ENCODE data around the gene ELANE.

The ELANE gene

GRCh38 chr19:807627-808422 is 44.3 kb upstream of the ELANE start:
- Histone ChIP-seq H3K9ac (ENCODE audit: low read depth in 1 of 2, low read length in 2 of 2) (no peak overlapping the region), H3K4me1 (ENCODE audit: control insufficient read depth in 2 of 2, insufficient read depth in 2 of 2, low read length in 2 of 2) (peaks cover 0 to 2% of the 10 kb centered on the region in 2 donors), H3K9me3 (ENCODE audit: control insufficient read depth in 2 of 2, low read length in 2 of 2) (no peaks in the 10 kb centered on the region), H3K36me3 (ENCODE audit: control insufficient read depth in 2 of 2, insufficient read depth in 2 of 2, low read length in 2 of 2) (peaks cover 73 to 84% of the 10 kb centered on the region in 2 donors), H3K27ac (ENCODE audit: low read depth in 2 of 2, low read length in 2 of 2) (no peak overlapping the region), H3K27me3 (ENCODE audit: control insufficient read depth in 2 of 2, insufficient read depth in 2 of 2, low read length in 2 of 2) (no peaks in the 10 kb centered on the region), H3K4me3 (ENCODE audit: low read length in 2 of 2) (no peak overlapping the region)

- H3K27me3 ChIP-seq (ENCODE audit: control insufficient read depth in 2 of 2, insufficient read depth in 2 of 2, low read length in 2 of 2), result no peaks in the 10 kb centered on the region
- H3K4me1 ChIP-seq (ENCODE audit: control insufficient read depth in 2 of 2, insufficient read depth in 2 of 2, low read length in 2 of 2), result no peaks in the 10 kb centered on the region
- H3K4me3 ChIP-seq (ENCODE audit: low read length in 2 of 2), result no peak overlapping the region
- H3K27ac ChIP-seq (ENCODE audit: low read depth in 2 of 2, low read length in 2 of 2), result no peak overlapping the region
- H3K9ac ChIP-seq (ENCODE audit: low read depth in 1 of 2, low read length in 2 of 2), result no peak overlapping the region
- H3K9me3 ChIP-seq (ENCODE audit: control insufficient read depth in 2 of 2, low read length in 2 of 2), result no peaks in the 10 kb centered on the region
- peaks cover 72 to 79% of the 10 kb centered on the region in 2 donors for H3K36me3 ChIP-seq (ENCODE audit: control insufficient read depth in 2 of 2, insufficient read depth in 2 of 2, low read length in 2 of 2)
These were observed 43.7 kb upstream of the ELANE start for GRCh38 chr19:808423-808775.

- H3K27me3 ChIP-seq (ENCODE audit: control insufficient read depth in 2 of 2, insufficient read depth in 2 of 2, low read length in 2 of 2), result no peaks in the 10 kb centered on the region
- H3K4me3 ChIP-seq (ENCODE audit: low read length in 2 of 2), result no peak overlapping the region
- no peak overlapping the region for H3K27ac ChIP-seq (ENCODE audit: low read depth in 2 of 2, low read length in 2 of 2)
- H3K9ac ChIP-seq (ENCODE audit: low read depth in 1 of 2, low read length in 2 of 2), result no peak overlapping the region
- peaks cover 54 to 60% of the 10 kb centered on the region in 2 donors for H3K36me3 ChIP-seq (ENCODE audit: control insufficient read depth in 2 of 2, insufficient read depth in 2 of 2, low read length in 2 of 2)
- H3K9me3 ChIP-seq (ENCODE audit: control insufficient read depth in 2 of 2, low read length in 2 of 2), result no peaks in the 10 kb centered on the region
- no peaks in the 10 kb centered on the region for H3K4me1 ChIP-seq (ENCODE audit: control insufficient read depth in 2 of 2, insufficient read depth in 2 of 2, low read length in 2 of 2)
These were observed 41.8 kb upstream of the ELANE start for GRCh38 chr19:810077-810855.

GRCh38 chr19:810883-811489 is 41.1 kb upstream of the ELANE start:
- Histone ChIP-seq H3K27ac (ENCODE audit: low read depth in 2 of 2, low read length in 2 of 2) (no peak overlapping the region), H3K9ac (ENCODE audit: low read depth in 1 of 2, low read length in 2 of 2) (no peak overlapping the region), H3K4me3 (ENCODE audit: low read length in 2 of 2) (no peak overlapping the region), H3K4me1 (ENCODE audit: control insufficient read depth in 2 of 2, insufficient read depth in 2 of 2, low read length in 2 of 2) (no peaks in the 10 kb centered on the region), H3K36me3 (ENCODE audit: control insufficient read depth in 2 of 2, insufficient read depth in 2 of 2, low read length in 2 of 2) (peaks cover 49 to 54% of the 10 kb centered on the region in 2 donors), H3K27me3 (ENCODE audit: control insufficient read depth in 2 of 2, insufficient read depth in 2 of 2, low read length in 2 of 2) (no peaks in the 10 kb centered on the region), H3K9me3 (ENCODE audit: control insufficient read depth in 2 of 2, low read length in 2 of 2) (no peaks in the 10 kb centered on the region)

- Histone ChIP-seq H3K9ac (ENCODE audit: low read depth in 1 of 2, low read length in 2 of 2) (no peak overlapping the region), H3K36me3 (ENCODE audit: control insufficient read depth in 2 of 2, insufficient read depth in 2 of 2, low read length in 2 of 2) (peaks cover 45 to 49% of the 10 kb centered on the region in 2 donors), H3K4me3 (ENCODE audit: low read length in 2 of 2) (no peak overlapping the region), H3K27me3 (ENCODE audit: control insufficient read depth in 2 of 2, insufficient read depth in 2 of 2, low read length in 2 of 2) (no peaks in the 10 kb centered on the region), H3K4me1 (ENCODE audit: control insufficient read depth in 2 of 2, insufficient read depth in 2 of 2, low read length in 2 of 2) (no peaks in the 10 kb centered on the region), H3K27ac (ENCODE audit: low read depth in 2 of 2, low read length in 2 of 2) (no peak overlapping the region), H3K9me3 (ENCODE audit: control insufficient read depth in 2 of 2, low read length in 2 of 2) (no peaks in the 10 kb centered on the region)
These were observed 40.5 kb upstream of the ELANE start for GRCh38 chr19:811506-812048.

- no peak overlapping the region for H3K27ac ChIP-seq (ENCODE audit: low read depth in 2 of 2, low read length in 2 of 2)
- no peak overlapping the region for H3K9ac ChIP-seq (ENCODE audit: low read depth in 1 of 2, low read length in 2 of 2)
- no peaks in the 10 kb centered on the region for H3K4me1 ChIP-seq (ENCODE audit: control insufficient read depth in 2 of 2, insufficient read depth in 2 of 2, low read length in 2 of 2)
- no peaks in the 10 kb centered on the region for H3K9me3 ChIP-seq (ENCODE audit: control insufficient read depth in 2 of 2, low read length in 2 of 2)
- no peaks in the 10 kb centered on the region for H3K27me3 ChIP-seq (ENCODE audit: control insufficient read depth in 2 of 2, insufficient read depth in 2 of 2, low read length in 2 of 2)
- H3K36me3 ChIP-seq (ENCODE audit: control insufficient read depth in 2 of 2, insufficient read depth in 2 of 2, low read length in 2 of 2), result peaks cover 39 to 43% of the 10 kb centered on the region in 2 donors
- H3K4me3 ChIP-seq (ENCODE audit: low read length in 2 of 2), result no peak overlapping the region
These were observed 39.9 kb upstream of the ELANE start for GRCh38 chr19:812049-812746.

GRCh38 chr19:812747-813218 is 39.3 kb upstream of the ELANE start:
- no peaks in the 10 kb centered on the region for H3K9me3 ChIP-seq (ENCODE audit: control insufficient read depth in 2 of 2, low read length in 2 of 2)
- H3K27ac ChIP-seq (ENCODE audit: low read depth in 2 of 2, low read length in 2 of 2), result no peak overlapping the region
- H3K4me1 ChIP-seq (ENCODE audit: control insufficient read depth in 2 of 2, insufficient read depth in 2 of 2, low read length in 2 of 2), result no peaks in the 10 kb centered on the region
- H3K9ac ChIP-seq (ENCODE audit: low read depth in 1 of 2, low read length in 2 of 2), result no peak overlapping the region
- H3K36me3 ChIP-seq (ENCODE audit: control insufficient read depth in 2 of 2, insufficient read depth in 2 of 2, low read length in 2 of 2), result peaks cover 33 to 37% of the 10 kb centered on the region in 2 donors
- no peaks in the 10 kb centered on the region for H3K27me3 ChIP-seq (ENCODE audit: control insufficient read depth in 2 of 2, insufficient read depth in 2 of 2, low read length in 2 of 2)
- no peak overlapping the region for H3K4me3 ChIP-seq (ENCODE audit: low read length in 2 of 2)

GRCh38 chr19:813219-814151 is 38.6 kb upstream of the ELANE start:
- no peaks in the 10 kb centered on the region for H3K27me3 ChIP-seq (ENCODE audit: control insufficient read depth in 2 of 2, insufficient read depth in 2 of 2, low read length in 2 of 2)
- H3K36me3 ChIP-seq (ENCODE audit: control insufficient read depth in 2 of 2, insufficient read depth in 2 of 2, low read length in 2 of 2), result peaks cover 28 to 30% of the 10 kb centered on the region in 2 donors
- no peaks in the 10 kb centered on the region for H3K4me1 ChIP-seq (ENCODE audit: control insufficient read depth in 2 of 2, insufficient read depth in 2 of 2, low read length in 2 of 2)
- H3K27ac ChIP-seq (ENCODE audit: low read depth in 2 of 2, low read length in 2 of 2), result no peak overlapping the region
- H3K9ac ChIP-seq (ENCODE audit: low read depth in 1 of 2, low read length in 2 of 2), result no peak overlapping the region
- no peak overlapping the region for H3K4me3 ChIP-seq (ENCODE audit: low read length in 2 of 2)
- no peaks in the 10 kb centered on the region for H3K9me3 ChIP-seq (ENCODE audit: control insufficient read depth in 2 of 2, low read length in 2 of 2)

Data from mucosa of rectum (tissue), 2 donors.